ENCODE results near the gene IQSEC3. TPM values are rescaled to one million over a fixed set of nuclear protein-coding genes. Genes with fewer than 3 reads are reported as not detected.

The IQSEC3 gene
- total RNA-seq, 1 donor from 2014 or later = 1.1 TPM

GRCh38 chr12:211639-212414 is 145.3 kb downstream of the IQSEC3 start:
- Mint-ChIP-seq H3K27me3 (ENCODE audit: low read depth) (peaks cover 38% of the 10 kb centered on the region), H3K4me3 (no peak overlapping the region), H3K27ac (ENCODE audit: unreplicated experiment) (no peak overlapping the region), H3K36me3 (ENCODE audit: low read depth) (no peaks in the 10 kb centered on the region), H3K9me3 (no peaks in the 10 kb centered on the region), H3K4me1 (peaks cover 9% of the 10 kb centered on the region)
- TF ChIP-seq, protein P1, sequence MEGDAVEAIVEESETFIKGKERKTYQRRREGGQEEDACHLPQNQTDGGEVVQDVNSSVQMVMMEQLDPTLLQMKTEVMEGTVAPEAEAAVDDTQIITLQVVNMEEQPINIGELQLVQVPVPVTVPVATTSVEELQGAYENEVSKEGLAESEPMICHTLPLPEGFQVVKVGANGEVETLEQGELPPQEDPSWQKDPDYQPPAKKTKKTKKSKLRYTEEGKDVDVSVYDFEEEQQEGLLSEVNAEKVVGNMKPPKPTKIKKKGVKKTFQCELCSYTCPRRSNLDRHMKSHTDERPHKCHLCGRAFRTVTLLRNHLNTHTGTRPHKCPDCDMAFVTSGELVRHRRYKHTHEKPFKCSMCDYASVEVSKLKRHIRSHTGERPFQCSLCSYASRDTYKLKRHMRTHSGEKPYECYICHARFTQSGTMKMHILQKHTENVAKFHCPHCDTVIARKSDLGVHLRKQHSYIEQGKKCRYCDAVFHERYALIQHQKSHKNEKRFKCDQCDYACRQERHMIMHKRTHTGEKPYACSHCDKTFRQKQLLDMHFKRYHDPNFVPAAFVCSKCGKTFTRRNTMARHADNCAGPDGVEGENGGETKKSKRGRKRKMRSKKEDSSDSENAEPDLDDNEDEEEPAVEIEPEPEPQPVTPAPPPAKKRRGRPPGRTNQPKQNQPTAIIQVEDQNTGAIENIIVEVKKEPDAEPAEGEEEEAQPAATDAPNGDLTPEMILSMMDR (conservative IDR thresholded peaks at IDR 0.05) = no peak
- no peak for DNase-seq (ENCODE audit: low read depth, low spot score)

DNA sequence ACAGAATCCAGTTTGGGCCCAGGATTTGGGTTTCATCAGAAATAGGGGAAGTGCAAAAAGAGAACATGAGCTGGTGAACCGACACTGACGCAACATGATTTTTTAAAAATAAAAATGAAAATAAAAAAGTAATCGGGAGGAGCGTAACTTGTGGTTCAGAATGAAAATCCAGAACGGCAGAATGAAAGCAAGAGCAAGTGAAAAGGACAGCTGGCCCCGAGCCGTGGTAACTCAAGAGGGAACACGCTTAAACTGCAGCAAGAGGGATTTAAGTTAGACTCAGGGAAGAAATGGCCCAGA is 145.8 kb downstream of the IQSEC3 start:
- Mint-ChIP-seq H3K27ac (ENCODE audit: unreplicated experiment) (no peak overlapping the region), H3K4me1 (peaks cover 9% of the 10 kb centered on the region), H3K4me3 (no peak overlapping the region), H3K9me3 (no peaks in the 10 kb centered on the region), H3K36me3 (ENCODE audit: low read depth) (no peaks in the 10 kb centered on the region), H3K27me3 (ENCODE audit: low read depth) (peaks cover 42% of the 10 kb centered on the region)
- TF ChIP-seq, protein P1 (conservative IDR thresholded peaks at IDR 0.05) = no peak
- DNase-seq (ENCODE audit: low read depth, low spot score) = no peak

- H3K27me3 Mint-ChIP-seq (ENCODE audit: low read depth) = peaks cover 42% of the 10 kb centered on the region
Observed at GRCh38 chr12:212715-213526, 146.4 kb downstream of the IQSEC3 start.

GRCh38 chr12:213527-213932 is 147.0 kb downstream of the IQSEC3 start:
- Mint-ChIP-seq H3K27me3 (ENCODE audit: low read depth) (peaks cover 39% of the 10 kb centered on the region), H3K27ac (ENCODE audit: unreplicated experiment) (no peak overlapping the region), H3K4me3 (no peak overlapping the region), H3K9me3 (no peaks in the 10 kb centered on the region), H3K4me1 (peaks cover 9% of the 10 kb centered on the region), H3K36me3 (ENCODE audit: low read depth) (no peaks in the 10 kb centered on the region)
- no peak for DNase-seq (ENCODE audit: low read depth, low spot score)
- TF ChIP-seq, protein P1 (conservative IDR thresholded peaks at IDR 0.05) = no peak

More at GRCh38 chr12:212715-213526, 146.4 kb downstream of the IQSEC3 start:
- Mint-ChIP-seq H3K36me3 (ENCODE audit: low read depth) (no peaks in the 10 kb centered on the region), H3K9me3 (no peaks in the 10 kb centered on the region), H3K4me3 (no peak overlapping the region), H3K4me1 (peaks cover 9% of the 10 kb centered on the region), H3K27ac (ENCODE audit: unreplicated experiment) (no peak overlapping the region)
- TF ChIP-seq, protein P1 (conservative IDR thresholded peaks at IDR 0.05) = no peak
- DNase-seq (ENCODE audit: low read depth, low spot score) = no peak

- Mint-ChIP-seq H3K9me3 (no peaks in the 10 kb centered on the region), H3K36me3 (ENCODE audit: low read depth) (no peaks in the 10 kb centered on the region), H3K4me1 (peaks cover 9% of the 10 kb centered on the region), H3K4me3 (no peak within 1 kb of the TSS), H3K27me3 (ENCODE audit: low read depth) (peaks cover 36% of the 10 kb centered on the region), H3K27ac (ENCODE audit: unreplicated experiment) (no peak within 1 kb of the TSS)
- TF ChIP-seq, protein P1 (conservative IDR thresholded peaks at IDR 0.05) = no peak
- no peak for DNase-seq (ENCODE audit: low read depth, low spot score)
Observed at GRCh38 chr12:214003-214741, 147.6 kb downstream of the IQSEC3 start, which contains the start of gene SLC6A12. Gene SLC6A12 (minus strand): TSS chr12:214157. CDS start chr12:209986, 4,171 bp downstream.
